Heart left ventricle (tissue), 13 donors: ENCODE data around the gene RITA1.
"Not testable (repeated sequence)": the region's sequence is repeated elsewhere in the genome, so short reads cannot be mapped to it uniquely, and the experiment has no call there.

Experiments used
- CTCF ChIP-seq, 12 donors: fragments of 200-600 bp; sonication (generic) in 4 of 12; IDR thresholded peaks; one replicate each; pipeline versions ENCODE4 v1.5.0 to v1.8.0; 2018 to 2022; ENCODE audit warnings: antibody characterized with exemption in 12 of 12, mild to moderate bottlenecking in 5 of 12
- POLR2A ChIP-seq, 2 donors: fragments of 450-650 bp; IDR thresholded peaks; one replicate each; pipeline ENCODE4 v1.6.1; 2017; ENCODE audit warnings: antibody characterized with exemption in 2 of 2, mild to moderate bottlenecking in 2 of 2, moderate library complexity in 2 of 2
- donor health status: ischemic (EF 13 %, LVEDD 7.1; RV severe dilation, severe dysfunction).
- donor health status: DM: no; HTN: yes; CAD: no.
- donor health status: DM: no; HTN: no; CAD: no.
- donor health status: ischemic (EF 25% LVEDD 6.9; RV normal size, moderate dysfunction).
- donor health status: ischemic (EF 25% LVEDD 5.7; RV mildly dilated, moderate dysfunction).
- donor health status: ischemic (EF 35%, LVEDD 5.7; RV mildly dilated, moderate dysfunction).
- donor health status: nonischemic (EF 11% LVEDD 7.7; RV severe dilation, severe dysfunction).
- donor health status: DM: yes; HTN: yes; CAD: no.
- donor health status: PGD.
- donor health status: ischemic (EF 29% LVEDD 5.4; RV normal size, mild dysfunction).
- donor health status: nonischemic (EF 23%, LVEDD 6.1; RV moderate dilation, normal function).

GRCh38 chr12:113206802-113207201 lies 21.3 kb downstream of the RITA1 start:
- TF ChIP-seq CTCF, POLR2A (IDR thresholded peaks at IDR 0.05): not testable (repeated sequence)
